Keratinocyte (primary cell): ENCODE results near the gene DIP2C. TPM values are rescaled to one million over a fixed set of nuclear protein-coding genes. Genes with fewer than 3 reads are reported as not detected.

Source experiments
- DNase-seq: peaks from one replicate; pipeline ENCODE4 v3.0.0-alpha.2; 2011; ENCODE audit warnings: low read depth, missing footprints, low spot score
- FAIRE-seq: peaks from 2 replicates; lab custom pipeline; 2011; peaks lifted over from hg19 to GRCh38; lab: Jason Lieb, UNC
- H2AFZ ChIP-seq: 2 replicates; pipeline ENCODE4 v1.6.0; 2012; ENCODE audit warnings: low read length, control low read depth, inconsistent platforms; ENCODE audit not compliant: control insufficient read depth
- H3K27ac ChIP-seq: 2 replicates; pipeline ENCODE4 v1.5.1; 2011; ENCODE audit warnings: low read length; ENCODE audit not compliant: control insufficient read depth, insufficient read depth
- H3K27me3 ChIP-seq: 3 replicates; pipeline ENCODE4 v1.6.0; 2011; ENCODE audit warnings: low read length; ENCODE audit not compliant: control insufficient read depth, insufficient read depth; ENCODE audit errors: extremely low read depth
- H3K36me3 ChIP-seq, 2 experiments: 2 replicates in 1 of 2; 3 replicates in 1 of 2; pipeline ENCODE4 v1.5.1; 2011; ENCODE audit warnings: low read length in 2 of 2, mild to moderate bottlenecking in 1 of 2; ENCODE audit not compliant: control insufficient read depth in 2 of 2, insufficient read depth in 2 of 2; ENCODE audit errors: extremely low read depth in 1 of 2
- H3K4me1 ChIP-seq: 3 replicates; pipeline ENCODE4 v1.5.1; 2011; ENCODE audit warnings: low read length; ENCODE audit not compliant: control insufficient read depth, insufficient read depth; ENCODE audit errors: extremely low read depth
- H3K4me2 ChIP-seq: 3 replicates; pipeline ENCODE4 v1.6.0; 2011; ENCODE audit warnings: low read depth, low read length; ENCODE audit not compliant: control insufficient read depth, insufficient read depth; ENCODE audit errors: extremely low read depth
- H3K4me3 ChIP-seq, 3 experiments: fragments of 200-600 bp in 1 of 3; sonication (generic) in 1 of 3; 2 replicates in 2 of 3; 3 replicates in 1 of 3; pipeline ENCODE4 v1.5.1; 2011 to 2016; ENCODE audit warnings: low read length in 3 of 3, mild to moderate bottlenecking in 3 of 3, control low read depth in 2 of 3, inconsistent platforms in 1 of 3, low read depth in 1 of 3, mixed read lengths in 1 of 3, mixed run types in 1 of 3, moderate library complexity in 1 of 3; ENCODE audit not compliant: control insufficient read depth in 2 of 3, insufficient read depth in 2 of 3; ENCODE audit errors: extremely low read depth in 1 of 3
- H3K79me2 ChIP-seq: 2 replicates; pipeline ENCODE4 v1.6.0; 2012; ENCODE audit warnings: low read length; ENCODE audit not compliant: control insufficient read depth, insufficient read depth
- H3K9ac ChIP-seq: 3 replicates; pipeline ENCODE4 v1.6.0; 2011; ENCODE audit warnings: low read length; ENCODE audit not compliant: control insufficient read depth, insufficient read depth; ENCODE audit errors: extremely low read depth
- H3K9me1 ChIP-seq: 3 replicates; pipeline ENCODE4 v1.6.0; 2011; ENCODE audit warnings: low read length; ENCODE audit not compliant: control insufficient read depth, insufficient read depth; ENCODE audit errors: extremely low read depth
- H3K9me3 ChIP-seq: 2 replicates; pipeline ENCODE4 v1.5.1; 2012; ENCODE audit warnings: low read depth, low read length; ENCODE audit not compliant: control insufficient read depth
- H4K20me1 ChIP-seq: 3 replicates; pipeline ENCODE4 v1.6.0; 2011; ENCODE audit warnings: low read length; ENCODE audit not compliant: control insufficient read depth, insufficient read depth; ENCODE audit errors: extremely low read depth
- CTCF ChIP-seq, 3 experiments: IDR thresholded peaks in 1 of 3; conservative IDR thresholded peaks in 1 of 3; optimal IDR thresholded peaks in 1 of 3; 2 replicates in 2 of 3; 3 replicates in 1 of 3; pipeline versions ENCODE3 to v1.5.1; 2011; ENCODE audit warnings: low read length in 3 of 3, mild to moderate bottlenecking in 3 of 3, moderate library complexity in 2 of 3, control low read depth in 1 of 3, inconsistent platforms in 1 of 3; ENCODE audit not compliant: insufficient read depth in 2 of 3; ENCODE audit errors: extremely low read depth in 1 of 3
- EZH2 ChIP-seq: IDR thresholded peaks from one replicate; pipeline ENCODE4 v1.6.1; 2012; ENCODE audit warnings: inconsistent platforms, mild to moderate bottlenecking, low read length, moderate library complexity
- dilution Hi-C: fragments of 300-500 bp; cut with MboI; formaldehyde crosslinking; loops from one replicate; pipeline ENCODE4 v1.7.0; 2020; ENCODE audit warnings: low sequenced_read_pairs; ENCODE audit not compliant: extremely low pct_ligation_motif_present
- polyA plus RNA-seq, 5 experiments: library from polyadenylated mRNA; depleted of rRNA in 3 of 5; stranded (reverse) in 3 of 5; stranded (forward) in 1 of 5; unstranded in 1 of 5; fragments of >200 nt; gene quantifications; 1 replicate in 1 of 5; 2 replicates in 3 of 5; 3 replicates in 1 of 5; pipeline versions ENCODE4 v1.2.1 to v1.2.3, GENCODE V29; 2011 to 2012; ENCODE audit warnings: missing spikeins in 2 of 5, low read depth in 1 of 5, low replicate concordance in 1 of 5

DIP2C gene
- polyA plus RNA-seq, 1 donor (not counting 4 experiments of a cell fraction or from before 2014, with no cell fraction given) = 1.3 TPM

GRCh38 chr10:625333-625696, 64.2 kb downstream of the DIP2C start:
- no peak for FAIRE-seq
- H3K27ac ChIP-seq = no peak overlapping the region
- H3K27me3 ChIP-seq = no peaks in the 10 kb centered on the region
- H3K4me2 ChIP-seq = no peak overlapping the region
- H3K9ac ChIP-seq = no peak overlapping the region
- no peaks in the 10 kb centered on the region for H3K4me1 ChIP-seq
- no peaks in the 10 kb centered on the region for H3K9me3 ChIP-seq
- no peak overlapping the region for H2AFZ ChIP-seq
- H4K20me1 ChIP-seq = no peaks in the 10 kb centered on the region
- H3K79me2 ChIP-seq = no peaks in the 10 kb centered on the region
- dilution Hi-C loops = no loop called here
- H3K36me3 ChIP-seq = peaks cover 0 to 3% of the 10 kb centered on the region in 2 experiments
- TF ChIP-seq CTCF (optimal IDR thresholded peaks at IDR 0.05 in 1 of 3, IDR thresholded peaks at IDR 0.05 in 1 of 3, conservative IDR thresholded peaks at IDR 0.05 in 1 of 3; ENCODE audit: extremely low read depth in 1 of 3, insufficient read depth in 2 of 3, low read length in 3 of 3) (no peak), EZH2 (no peak)
- H3K4me3 ChIP-seq = no peak overlapping the region
- DNase-seq = no peak
- no peaks in the 10 kb centered on the region for H3K9me1 ChIP-seq

- H3K9ac ChIP-seq = no peak overlapping the region
- DNase-seq = no peak
- no peak overlapping the region for H3K27ac ChIP-seq
Measured at GRCh38 chr10:624605-625332, 64.7 kb downstream of the DIP2C start.

More at GRCh38 chr10:624605-625332, 64.7 kb downstream of the DIP2C start:
- no peaks in the 10 kb centered on the region for H4K20me1 ChIP-seq
- H3K4me2 ChIP-seq = no peak overlapping the region
- no peaks in the 10 kb centered on the region for H3K9me1 ChIP-seq
- H3K9me3 ChIP-seq = no peaks in the 10 kb centered on the region
- H3K4me3 ChIP-seq = no peak overlapping the region
- no peaks in the 10 kb centered on the region for H3K27me3 ChIP-seq
- H3K4me1 ChIP-seq = no peaks in the 10 kb centered on the region
- peaks cover 0 to under 1% of the 10 kb centered on the region in 2 experiments for H3K36me3 ChIP-seq
- dilution Hi-C loops = no loop called here
- no peak for FAIRE-seq
- TF ChIP-seq EZH2 (no peak), CTCF (optimal IDR thresholded peaks at IDR 0.05 in 1 of 3, IDR thresholded peaks at IDR 0.05 in 1 of 3, conservative IDR thresholded peaks at IDR 0.05 in 1 of 3; ENCODE audit: extremely low read depth in 1 of 3, insufficient read depth in 2 of 3, low read length in 3 of 3) (no peak)
- H3K79me2 ChIP-seq = no peaks in the 10 kb centered on the region
- H2AFZ ChIP-seq = no peak overlapping the region
